ENCODE measurements around the gene HBEGF.
"Not testable (repeated sequence)": the region's sequence is repeated elsewhere in the genome, so short reads cannot be mapped to it uniquely, and the experiment has no call there.

Gene HBEGF

DNA sequence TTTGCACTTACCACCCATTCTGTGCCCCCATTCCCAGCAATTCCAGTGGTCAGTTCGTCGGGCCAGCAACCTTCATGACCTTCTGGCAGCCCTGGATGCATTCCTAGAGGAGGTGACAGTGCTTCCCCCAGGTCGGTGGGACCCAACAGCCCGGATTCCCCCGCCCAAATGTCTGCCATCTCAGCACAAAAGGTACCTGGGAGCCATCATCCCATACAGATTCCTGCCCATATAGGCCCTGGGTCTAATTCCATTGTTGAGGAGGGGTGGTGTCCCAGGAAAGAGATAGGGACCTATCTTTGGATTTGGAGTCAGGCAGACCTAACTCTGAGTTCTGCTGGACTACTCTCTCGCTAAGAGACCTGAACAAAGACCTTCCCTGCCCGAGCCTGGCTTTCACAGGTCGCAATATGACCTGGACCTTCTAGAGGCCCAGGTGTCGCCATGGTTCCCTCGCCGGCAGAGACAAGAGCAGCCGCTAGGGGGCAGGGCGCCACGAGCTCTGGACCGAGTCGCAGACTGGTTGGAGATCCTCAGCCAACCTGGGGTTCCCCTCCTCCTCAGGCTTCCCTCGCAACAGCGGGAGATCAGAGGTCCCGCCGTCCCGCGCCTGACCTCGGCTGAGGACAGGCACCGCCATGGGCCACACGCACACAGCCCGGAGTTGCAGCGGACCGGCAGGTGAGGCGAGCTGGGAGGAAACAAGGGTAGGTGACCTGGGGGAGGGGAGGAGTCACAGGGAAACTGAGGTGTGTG lies 16.6 kb upstream of the HBEGF start:
- intact Hi-C loops (cut with DNase I): loop anchor here (10.0 kb wide), 1 partner anchor 342 kb away; the partner anchor contains the start of gene ZMAT2
- DNase-seq: peak; percentile 60 to 93 (median 84)

DNA sequence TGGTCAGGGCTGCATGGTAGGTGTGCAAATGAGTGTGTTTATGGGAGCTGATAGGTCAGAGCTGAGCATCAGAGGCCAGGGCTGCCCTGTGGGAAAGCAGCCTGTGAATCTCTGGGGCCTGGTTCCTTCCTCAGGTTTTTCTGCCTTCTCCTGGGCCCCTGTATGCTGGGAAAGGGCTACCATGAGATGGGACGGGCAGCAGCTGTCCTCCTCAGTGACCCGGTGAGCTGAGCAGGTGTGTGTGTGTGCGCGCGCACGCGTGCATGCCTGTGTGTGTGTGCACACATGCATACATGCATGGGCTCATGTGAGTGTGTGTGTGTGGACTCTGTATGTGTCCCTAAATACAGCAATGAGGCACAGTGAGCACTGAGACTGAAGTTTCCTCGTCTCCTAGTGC lies 15.9 kb upstream of the HBEGF start:
- peak in 1 of 42 donors; percentile 12 for DNase-seq

DNA sequence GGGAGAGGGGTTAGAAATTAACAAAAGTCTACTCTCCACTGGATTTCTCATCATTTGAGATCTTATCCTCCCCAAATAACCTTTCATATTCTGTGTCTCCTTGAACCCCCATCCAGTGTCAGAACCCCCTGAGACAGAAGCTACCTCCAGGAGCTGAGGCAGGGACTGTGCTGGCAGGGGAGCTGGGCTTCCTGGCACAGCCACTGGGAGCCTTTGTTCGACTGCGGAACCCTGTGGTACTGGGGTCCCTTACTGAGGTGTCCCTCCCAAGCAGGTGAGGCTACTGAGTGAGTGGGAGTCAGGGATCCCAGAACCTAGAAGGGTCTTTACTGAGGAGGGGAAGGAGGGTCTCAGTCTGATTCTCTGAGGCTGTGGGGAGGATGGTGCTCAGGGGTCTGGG lies 15.5 kb upstream of the HBEGF start:
- no peak for DNase-seq
- intact Hi-C loops (cut with DNase I): loop anchor here (10.0 kb wide), 1 partner anchor 343 kb away; the partner anchor contains the start of gene ZMAT2

More for the DNA sequence above, 15.9 kb upstream of the HBEGF start:
- intact Hi-C loops (cut with DNase I): loop anchor here (10.0 kb wide), 1 partner anchor 342 kb away; the partner anchor contains the start of gene ZMAT2

DNA sequence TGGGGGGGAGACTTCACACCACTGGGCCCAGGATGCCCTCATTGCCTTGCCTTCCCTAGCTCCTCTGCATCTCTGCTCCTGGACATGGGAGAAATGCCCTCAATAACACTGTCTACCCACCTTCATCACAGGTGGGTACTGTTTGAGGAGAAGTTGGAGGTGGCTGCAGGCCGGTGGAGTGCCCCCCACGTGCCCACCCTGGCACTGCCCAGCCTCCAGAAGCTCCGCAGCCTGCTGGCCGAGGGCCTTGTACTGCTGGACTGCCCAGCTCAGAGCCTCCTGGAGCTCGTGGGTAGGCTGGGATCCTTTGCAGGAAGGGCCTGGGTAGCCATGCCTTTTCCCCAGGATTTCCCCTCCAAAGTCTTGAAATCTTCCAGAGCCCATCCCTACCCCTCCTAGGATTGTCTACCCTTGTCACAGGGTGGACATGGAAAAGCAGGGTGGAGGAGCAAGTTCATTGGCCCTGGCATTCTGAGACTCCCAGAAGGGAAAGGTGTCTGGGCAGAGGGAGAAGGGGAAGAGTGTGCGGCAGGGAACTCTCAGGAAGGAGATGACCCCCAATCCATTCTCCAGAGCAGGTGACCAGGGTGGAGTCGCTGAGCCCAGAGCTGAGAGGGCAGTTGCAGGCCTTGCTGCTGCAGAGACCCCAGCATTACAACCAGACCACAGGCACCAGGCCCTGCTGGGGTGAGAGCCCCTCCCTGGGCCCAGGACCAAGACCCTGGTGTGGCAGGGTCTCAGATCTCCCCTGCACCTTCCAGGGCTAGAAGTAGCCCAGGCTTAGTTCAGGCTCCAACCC lies 14.5 kb upstream of the HBEGF start:
- intact Hi-C loops (cut with DNase I): loop anchor here (10.0 kb wide), 1 partner anchor 344 kb away; the partner anchor contains the start of gene ZMAT2
- no peak for DNase-seq

DNA sequence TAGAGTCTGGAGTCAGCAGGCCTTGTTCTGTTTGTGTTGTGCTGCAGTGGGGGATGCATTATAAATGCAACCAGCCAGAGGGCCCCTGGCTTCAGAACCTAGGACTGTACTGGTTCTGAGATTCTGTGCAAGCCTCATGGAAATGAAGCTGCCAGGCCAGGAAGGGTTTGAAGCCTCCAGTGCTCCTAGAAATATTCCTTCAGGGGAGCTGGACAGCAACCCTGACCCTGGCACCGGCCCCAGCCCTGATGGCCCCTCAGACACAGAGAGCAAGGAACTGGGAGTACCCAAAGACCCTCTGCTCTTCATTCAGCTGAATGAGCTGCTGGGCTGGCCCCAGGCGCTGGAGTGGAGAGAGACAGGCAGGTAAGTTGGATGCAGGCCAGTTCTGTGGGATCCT lies 13.7 kb upstream of the HBEGF start, which contains the start of gene SLC4A9:
TSS of gene SLC4A9 (plus strand) at position 94 of the 400 bp plus-strand sequence. CDS start at position 137, 43 bp downstream.
- intact Hi-C loops (cut with DNase I): loop anchor here (10.0 kb wide), 1 partner anchor 345 kb away; the partner anchor contains the start of gene ZMAT2
- DNase-seq: no peak

DNA sequence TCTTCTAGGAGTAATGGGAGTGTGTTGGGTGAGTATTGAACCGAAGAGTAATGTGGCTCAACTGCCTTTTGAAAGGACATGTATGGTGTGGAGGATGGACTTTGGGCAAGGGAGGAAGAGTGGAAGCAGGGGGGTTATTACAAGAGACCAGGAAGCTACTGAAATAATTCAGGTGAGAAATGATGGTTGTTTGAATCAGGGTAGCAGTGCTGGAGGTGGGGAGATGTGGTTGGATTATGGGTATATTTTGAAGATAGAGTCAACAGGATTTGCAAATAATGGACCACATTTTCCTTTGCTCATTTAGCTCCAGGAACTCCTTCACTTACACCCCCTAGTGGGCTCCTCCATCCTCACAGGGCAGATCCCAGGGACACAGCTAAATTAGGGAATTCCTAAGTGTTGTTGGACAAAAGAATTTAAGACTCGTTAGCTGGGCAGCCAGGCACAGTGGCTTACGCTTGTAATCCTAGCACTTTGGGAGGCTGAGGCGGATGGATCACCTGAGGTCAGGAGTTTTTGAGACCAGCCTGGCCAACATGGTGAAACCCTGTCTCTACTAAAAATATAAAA lies 12.4 kb upstream of the HBEGF start:
- DNase-seq: peak in 4 of 42 donors; percentile 21 to 47 (median 32)
- intact Hi-C loops (cut with DNase I): no loop called here

DNA sequence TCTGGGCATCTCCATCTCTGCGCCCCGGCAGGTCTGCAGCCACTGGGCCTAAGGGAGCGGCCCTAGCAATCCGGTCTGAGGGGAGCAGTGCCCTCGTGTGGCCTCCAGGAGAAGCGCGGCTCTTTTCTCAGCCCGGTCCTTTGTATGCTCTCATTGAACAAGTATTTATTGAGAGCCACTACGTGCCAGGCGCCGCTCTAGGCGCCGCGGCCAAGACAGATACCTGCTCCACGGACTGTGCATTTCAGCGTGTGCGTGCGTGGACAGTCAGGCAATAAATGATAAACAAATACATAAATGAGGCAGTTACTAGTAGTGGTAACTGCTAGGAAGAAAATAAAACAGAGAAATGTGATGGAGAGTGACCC lies 11.3 kb upstream of the HBEGF start:
- DNase-seq: peak; percentile 73 to 96 (median 91)
- intact Hi-C loops (cut with DNase I): no loop called here

DNA sequence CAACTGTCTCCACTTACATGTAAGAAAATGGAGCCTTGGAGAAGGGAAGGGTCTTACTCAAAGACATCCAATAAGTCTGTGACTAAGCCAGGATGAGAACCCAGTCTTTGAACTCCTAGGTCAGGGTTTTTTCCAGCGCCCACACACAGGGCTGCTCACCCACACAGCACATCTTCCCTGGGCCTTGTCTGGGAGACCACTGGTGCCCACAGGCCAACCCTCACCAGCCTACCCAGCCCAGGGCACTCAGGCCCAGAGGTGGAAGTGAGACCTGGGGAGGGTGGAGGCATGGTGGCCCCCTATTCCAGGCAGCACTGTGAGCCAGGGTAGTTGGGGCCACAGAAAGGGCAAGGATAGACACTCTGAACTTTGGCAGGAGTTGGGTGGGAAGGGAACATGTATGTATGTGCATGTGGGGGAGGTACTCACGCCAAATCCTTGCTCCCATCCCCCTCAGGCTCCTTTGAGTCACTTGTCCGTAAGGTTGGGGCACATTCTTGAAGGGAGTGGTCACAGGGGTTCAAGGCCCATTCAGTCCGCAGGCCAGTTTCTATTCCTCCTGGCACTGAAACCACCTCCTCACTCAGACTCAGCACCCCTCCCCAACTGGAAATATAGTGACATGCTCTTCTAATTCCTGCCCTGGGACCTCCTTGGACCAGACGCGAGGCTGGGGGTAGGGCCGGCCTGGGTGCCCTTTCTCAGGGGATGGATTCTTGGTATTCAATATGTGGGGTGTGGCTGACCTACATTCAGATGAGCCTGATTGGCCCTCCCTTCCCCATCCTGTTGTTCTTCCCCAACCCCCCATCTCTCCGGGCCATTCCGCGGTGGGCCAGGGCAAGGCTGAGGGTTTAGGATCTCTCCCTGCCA lies 10.7 kb upstream of the HBEGF start:
- intact Hi-C loops (cut with DNase I): no loop called here
- peak in 1 of 42 donors; percentile 13 for DNase-seq

DNA sequence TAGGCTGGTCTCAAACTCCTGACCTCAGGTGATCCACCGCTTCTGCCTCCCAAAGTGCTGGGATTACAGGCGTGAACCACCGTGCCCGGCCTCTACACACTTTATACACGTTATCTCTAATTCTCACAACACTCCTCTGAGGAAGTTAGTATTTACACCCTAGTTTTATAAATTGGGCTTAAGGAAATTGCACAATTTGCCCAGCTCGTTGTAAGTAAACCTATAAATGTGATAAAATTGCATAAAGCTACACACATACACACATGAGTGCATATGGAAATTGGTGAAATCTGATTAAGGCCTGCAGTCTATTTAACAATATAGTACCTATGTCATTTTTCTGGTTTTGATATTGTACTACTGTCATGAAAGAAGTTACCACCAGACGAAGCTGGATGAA lies 9.1 kb upstream of the HBEGF start:
- intact Hi-C loops (cut with DNase I): no loop called here
- DNase-seq: no peak

DNA sequence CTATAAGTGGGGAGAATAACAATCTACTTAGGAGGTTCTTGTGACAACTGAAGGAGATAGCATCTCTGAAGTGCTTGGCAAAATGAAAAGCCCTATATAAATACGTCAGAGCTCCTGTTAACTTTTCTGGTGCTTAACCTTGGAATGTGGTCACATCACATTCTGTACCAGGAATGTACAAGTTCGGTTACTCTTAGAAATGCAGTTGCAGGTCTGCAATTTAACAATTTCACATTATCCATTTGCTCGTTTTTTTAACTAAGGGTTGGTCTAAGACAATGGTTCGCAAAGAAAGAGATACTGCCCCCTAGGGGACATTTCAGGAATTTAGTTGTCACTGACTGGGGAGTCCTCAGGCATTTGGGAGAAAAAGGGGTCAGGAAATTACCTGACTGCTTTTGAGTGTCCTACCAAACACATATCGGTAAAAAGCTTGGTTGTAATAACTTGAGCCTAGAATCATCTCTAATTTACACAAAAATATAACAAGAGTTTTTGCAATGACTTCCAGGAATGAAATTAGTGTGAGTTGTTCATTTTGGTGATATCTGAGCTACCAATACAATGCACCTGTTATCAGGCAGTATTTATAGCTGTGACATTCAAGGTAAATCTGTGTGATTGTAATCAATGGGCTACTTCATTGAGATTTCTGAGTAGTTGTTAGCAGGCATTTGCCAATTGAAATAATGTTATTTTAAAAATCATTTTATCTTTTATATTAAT lies 5.4 kb upstream of the HBEGF start:
- intact Hi-C loops (cut with DNase I): no loop called here
- peak in 27 of 42 donors; percentile 21 to 91 (median 73) for DNase-seq

DNA sequence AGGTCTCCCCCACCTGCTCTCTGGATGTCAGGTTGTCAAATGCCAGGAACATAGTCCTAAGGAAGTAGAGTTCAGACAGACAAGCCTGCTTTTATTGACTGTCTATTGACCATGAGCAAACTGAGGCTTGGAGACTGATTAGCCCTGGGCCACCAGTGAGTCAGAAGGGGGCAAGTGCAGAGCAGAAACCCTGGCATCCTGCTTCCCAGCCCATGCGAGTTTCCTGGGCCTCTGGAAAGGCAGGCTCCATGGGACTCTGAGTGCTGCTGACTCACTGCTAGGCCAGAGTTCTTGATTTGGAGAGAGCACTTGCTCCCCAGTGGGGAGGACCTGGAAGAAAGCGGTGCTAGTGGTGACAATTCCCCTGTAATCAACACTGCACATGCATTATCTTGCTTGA lies 2.8 kb upstream of the HBEGF start:
- no peak for DNase-seq

DNA sequence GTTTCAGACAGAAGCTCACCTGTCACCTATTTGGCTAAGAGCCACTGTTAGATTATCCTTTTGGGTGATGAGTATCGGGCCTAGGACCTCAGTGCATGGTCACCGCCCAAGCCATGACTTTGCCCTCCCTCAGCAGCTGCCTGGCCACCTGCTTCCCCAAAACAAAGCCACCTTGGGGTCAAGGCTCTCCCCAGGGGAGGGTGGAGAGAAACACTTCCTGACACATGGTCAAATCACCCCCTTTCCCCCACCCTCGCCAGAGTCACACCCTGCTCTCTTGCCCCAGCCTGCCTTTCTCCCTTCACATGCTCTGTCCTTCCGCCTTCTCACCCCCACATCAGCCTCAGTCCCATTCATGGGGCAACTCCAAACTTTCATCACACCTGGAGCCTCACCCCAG lies 1.7 kb upstream of the HBEGF start:
- DNase-seq: no peak
- intact Hi-C loops (cut with DNase I): loop anchor here (5.0 to 10.0 kb wide), 2 partner anchors 46 to 173 kb away; partner anchors contain the start of genes CYSTM1 and PFDN1

More for the DNA sequence above, 2.8 kb upstream of the HBEGF start:
- intact Hi-C loops (cut with DNase I): loop anchor here (5.0 to 10.0 kb wide), 2 partner anchors 47 to 174 kb away; partner anchors contain the start of genes CYSTM1 and PFDN1

DNA sequence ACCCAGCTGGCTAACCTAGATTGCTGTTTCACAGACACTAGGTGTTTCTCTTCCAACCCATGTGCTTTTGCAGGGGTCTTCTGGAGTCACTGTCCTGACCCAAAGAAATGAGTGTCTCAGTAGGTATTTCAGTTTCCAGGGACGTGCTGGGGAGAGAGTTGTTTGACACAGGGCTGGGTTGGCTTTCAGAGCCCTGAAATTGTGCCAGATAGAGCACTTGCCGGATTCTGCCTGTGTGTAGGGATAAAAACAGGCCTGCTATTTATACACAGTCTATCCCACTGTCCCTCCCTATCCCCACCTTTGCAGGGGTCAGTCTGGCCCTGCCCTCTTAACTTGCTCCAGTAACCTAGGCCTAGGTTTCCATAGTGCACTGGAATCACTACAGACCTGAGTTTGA lies 957 bp upstream of the HBEGF start:
- intact Hi-C loops (cut with DNase I): loop anchor here (2.0 to 10.0 kb wide), 3 partner anchors 45 to 173 kb away; partner anchors contain the start of genes CYSTM1 and PFDN1
- DNase-seq: no peak

DNA sequence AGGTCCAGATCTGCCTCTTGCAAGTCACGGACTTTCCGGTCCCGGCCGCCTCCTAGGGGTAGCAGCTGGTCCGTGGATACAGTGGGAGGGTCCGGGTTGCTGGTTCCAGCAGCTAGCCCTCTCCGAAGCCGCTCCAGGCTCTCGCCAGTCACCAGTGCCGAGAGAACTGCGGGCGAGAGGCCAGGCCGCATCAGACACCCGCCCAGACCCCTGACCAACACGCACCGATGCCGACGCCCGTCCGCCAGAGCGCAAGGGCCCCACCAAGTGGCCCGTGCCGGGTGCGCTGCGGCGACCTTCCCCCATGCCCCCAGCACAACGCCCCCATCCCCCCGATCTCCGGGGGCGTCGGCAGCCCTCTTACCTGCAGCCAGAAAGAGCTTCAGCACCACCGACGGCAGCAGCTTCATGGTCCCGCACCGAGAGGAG lies 470 bp downstream of the HBEGF start:
- DNase-seq: peak; percentile 39 to 87 (median 72)
- intact Hi-C loops (cut with DNase I): loop anchor here (2.0 to 10.0 kb wide), 3 partner anchors 44 to 171 kb away; partner anchors contain the start of genes CYSTM1 and PFDN1

DNA sequence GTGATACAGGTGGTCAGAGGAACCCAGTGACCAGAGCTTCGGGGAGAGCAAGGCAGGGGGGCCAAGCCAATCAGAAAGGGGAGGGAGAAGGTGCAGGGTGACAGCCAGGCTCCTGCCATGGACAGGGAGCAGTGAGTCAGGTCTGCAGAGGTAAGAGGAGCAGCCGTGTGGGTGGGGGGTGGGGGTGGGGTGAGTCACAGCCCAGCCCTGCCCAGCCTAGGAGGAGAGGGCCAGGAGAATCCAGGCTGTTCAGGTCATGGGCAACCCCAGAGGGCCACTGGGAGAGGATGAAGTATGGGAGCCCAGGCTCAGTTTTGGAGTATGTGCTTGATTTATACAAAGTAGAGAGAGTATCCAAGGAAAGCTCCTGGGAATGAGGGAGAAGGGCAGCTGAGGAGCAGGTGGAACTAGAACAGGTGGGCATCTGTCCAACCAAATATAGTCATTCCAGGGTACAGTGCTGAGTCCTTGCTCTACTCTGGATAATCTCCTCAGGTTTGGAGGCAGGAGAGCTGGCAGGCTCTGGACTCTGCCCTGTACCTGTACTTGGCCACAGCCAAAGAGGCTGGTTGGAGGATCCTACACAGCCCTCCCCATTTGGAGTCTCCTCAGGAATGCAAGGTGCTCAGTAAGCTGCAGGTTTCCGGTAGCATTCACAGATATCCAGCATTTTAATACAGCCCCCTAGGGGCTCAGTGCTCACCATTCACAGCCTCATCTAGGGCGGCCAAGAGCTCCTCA lies 1.6 kb downstream of the HBEGF start:
- peak in 7 of 42 donors; percentile 17 to 49 (median 22) for DNase-seq
- intact Hi-C loops (cut with DNase I): loop anchor here (5.0 to 10.0 kb wide), 2 partner anchors 43 to 170 kb away; partner anchors contain the start of genes CYSTM1 and PFDN1

DNA sequence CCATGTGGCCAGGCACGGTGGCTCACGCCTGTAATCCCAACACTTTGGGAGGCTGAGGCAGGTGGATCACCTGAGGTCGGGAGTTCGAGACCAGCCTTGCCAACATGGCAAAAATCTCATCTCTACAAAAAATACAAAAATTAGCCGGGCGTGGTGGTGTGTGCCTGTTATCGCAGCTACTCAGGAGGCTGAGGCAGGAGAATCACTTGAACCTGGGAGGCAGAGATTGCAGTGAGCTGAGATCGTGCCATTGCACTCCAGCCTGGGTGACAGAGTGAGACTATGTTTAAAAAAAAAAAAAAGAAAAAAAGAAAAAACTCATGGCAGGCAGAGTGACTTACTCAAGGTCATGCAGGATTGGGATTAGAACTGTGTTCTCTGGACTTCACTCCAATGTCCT lies 2.6 kb downstream of the HBEGF start:
- intact Hi-C loops (cut with DNase I): loop anchor here (10.0 kb wide), 1 partner anchor 169 kb away; the partner anchor contains the start of gene CYSTM1
- not testable (repeated sequence) for DNase-seq

Measured in head of caudate nucleus (tissue), 42 donors.